Type B pancreatic cell (in vitro differentiated cells): Measurements from ENCODE around the gene MGAT1. TPM values are rescaled to one million over a fixed set of nuclear protein-coding genes. Genes with fewer than 3 reads are reported as not detected.
A peak's percentile ranks its signal among the peaks of the same experiment; 100 is the strongest.

Experiments used
- DNase-seq: peaks from one replicate; pipeline ENCODE4 v3.0.0; 2021; ENCODE audit warnings: mixed read lengths; ENCODE audit not compliant: unreplicated experiment; ENCODE audit errors: extremely low spot score
- H3K27ac Mint-ChIP-seq: 2 replicates; pipeline ENCODE4 v1.8.0; 2021; ENCODE audit warnings: mild to moderate bottlenecking, mixed read lengths
- H3K27me3 Mint-ChIP-seq: 2 replicates; pipeline ENCODE4 v1.8.0; 2021; ENCODE audit warnings: mixed read lengths
- H3K36me3 Mint-ChIP-seq: 2 replicates; pipeline ENCODE4 v1.8.0; 2021; ENCODE audit warnings: mixed read lengths
- H3K4me1 Mint-ChIP-seq: one replicate; pipeline ENCODE4 v1.8.0; 2021; ENCODE audit warnings: mixed read lengths; ENCODE audit not compliant: unreplicated experiment
- H3K4me3 Mint-ChIP-seq: 2 replicates; pipeline ENCODE4 v1.8.0; 2021; ENCODE audit warnings: mild to moderate bottlenecking, mixed read lengths
- H3K9me3 Mint-ChIP-seq: 2 replicates; pipeline ENCODE4 v1.8.0; 2021; ENCODE audit warnings: mixed read lengths
- total RNA-seq: library from RNA; stranded (reverse); gene quantifications from 2 replicates; pipeline ENCODE4 v1.2.1, GENCODE V29; 2021; ENCODE audit warnings: low replicate concordance
- TF ChIP-seq, protein P1 (sequence below): fragments of 200-600 bp; sonication (generic); conservative IDR thresholded peaks from 2 replicates; pipeline ENCODE4 v1.5.0; 2021; ENCODE audit warnings: antibody characterized with exemption, mild to moderate bottlenecking

The MGAT1 gene
- total RNA-seq, 1 donor from 2014 or later = 74.8 TPM

DNA sequence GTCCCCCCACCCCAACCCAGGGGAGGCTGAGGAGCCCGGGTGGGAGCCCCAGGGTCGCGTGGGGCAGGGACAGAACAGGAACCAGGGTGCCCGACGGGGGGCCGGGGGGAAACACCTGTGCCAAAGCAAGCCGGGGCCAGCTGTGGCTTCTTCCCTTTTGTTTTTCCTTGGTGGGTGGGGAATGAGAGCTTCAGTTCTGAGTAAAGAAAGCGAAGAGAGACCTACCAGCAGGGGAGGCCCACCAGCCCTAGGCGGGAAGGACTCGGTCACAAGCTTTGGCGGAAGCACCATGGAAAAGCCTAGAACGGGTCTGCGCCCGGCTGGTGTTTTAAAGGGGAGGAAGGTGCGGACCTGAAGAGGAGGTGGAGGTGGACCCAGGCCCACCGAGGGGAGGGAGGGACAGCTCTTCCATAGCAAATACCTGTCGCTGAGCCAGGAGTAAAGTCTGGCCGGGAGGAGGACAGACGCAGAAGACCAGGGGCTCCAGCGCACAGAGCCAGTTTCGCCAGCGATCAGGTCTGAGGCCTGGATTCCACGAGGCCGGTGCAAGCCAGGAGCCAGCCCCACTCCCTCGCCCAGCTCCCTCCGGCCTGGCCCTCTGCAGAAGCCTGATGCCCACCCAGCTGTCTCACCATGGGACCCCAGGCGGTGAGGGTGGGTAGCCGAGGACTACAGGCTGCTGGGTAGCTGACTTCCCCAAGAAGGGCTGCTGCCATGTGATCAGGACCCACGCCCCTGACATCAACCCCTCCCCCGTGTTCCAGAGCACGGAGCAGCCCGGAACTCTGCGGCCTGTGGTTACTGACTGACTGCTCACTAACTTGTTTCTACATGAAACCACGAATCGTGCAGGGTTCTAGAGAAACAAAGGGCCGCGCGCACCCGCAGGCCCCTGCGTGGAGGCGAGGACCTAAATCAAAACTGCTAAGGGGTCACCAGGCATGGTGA is 849 bp upstream of the MGAT1 start:
- DNase-seq = peak; percentile 69

DNA sequence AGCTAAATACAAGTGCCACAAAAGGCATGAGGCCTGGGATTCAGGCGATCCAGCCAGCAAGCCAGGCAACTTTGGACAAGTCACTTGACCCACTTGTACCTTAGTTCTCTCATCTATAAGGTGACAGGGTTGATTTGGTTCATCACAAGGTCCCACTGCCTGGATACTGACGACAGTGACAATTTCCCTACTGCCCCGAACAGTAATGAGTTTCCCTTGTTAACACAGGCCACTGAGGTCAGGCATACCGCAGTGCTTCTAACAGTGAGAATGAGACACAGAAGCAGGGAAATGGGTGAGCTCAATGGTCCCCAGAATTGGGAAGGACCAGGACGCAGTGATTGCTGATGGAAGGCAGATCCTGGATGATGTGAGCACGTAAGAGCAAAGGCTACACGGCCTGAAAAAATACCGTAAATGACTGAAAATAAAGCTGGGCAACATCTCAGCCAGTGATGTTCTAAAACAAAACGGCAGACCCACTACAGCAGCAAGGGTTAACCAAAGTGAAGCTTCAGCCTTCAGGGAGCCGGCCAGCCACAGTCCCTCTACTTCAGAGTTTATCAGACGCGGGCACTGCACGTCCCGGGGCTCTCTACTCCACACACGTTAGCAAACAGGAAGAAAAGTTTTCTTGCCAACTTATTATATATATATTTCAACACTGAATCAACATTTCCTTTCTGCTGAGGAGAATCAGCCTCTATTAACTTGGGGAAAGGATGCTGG is 846 bp downstream of the MGAT1 start:
- peaks cover 22% of the 10 kb centered on the region for H3K36me3 Mint-ChIP-seq
- peak overlapping the region; percentile 85 for H3K4me3 Mint-ChIP-seq
- H3K27me3 Mint-ChIP-seq = no peaks in the 10 kb centered on the region
- peaks cover 56% of the 10 kb centered on the region for H3K4me1 Mint-ChIP-seq
- H3K27ac Mint-ChIP-seq = peak overlapping the region; percentile 44
- TF ChIP-seq, protein P1, sequence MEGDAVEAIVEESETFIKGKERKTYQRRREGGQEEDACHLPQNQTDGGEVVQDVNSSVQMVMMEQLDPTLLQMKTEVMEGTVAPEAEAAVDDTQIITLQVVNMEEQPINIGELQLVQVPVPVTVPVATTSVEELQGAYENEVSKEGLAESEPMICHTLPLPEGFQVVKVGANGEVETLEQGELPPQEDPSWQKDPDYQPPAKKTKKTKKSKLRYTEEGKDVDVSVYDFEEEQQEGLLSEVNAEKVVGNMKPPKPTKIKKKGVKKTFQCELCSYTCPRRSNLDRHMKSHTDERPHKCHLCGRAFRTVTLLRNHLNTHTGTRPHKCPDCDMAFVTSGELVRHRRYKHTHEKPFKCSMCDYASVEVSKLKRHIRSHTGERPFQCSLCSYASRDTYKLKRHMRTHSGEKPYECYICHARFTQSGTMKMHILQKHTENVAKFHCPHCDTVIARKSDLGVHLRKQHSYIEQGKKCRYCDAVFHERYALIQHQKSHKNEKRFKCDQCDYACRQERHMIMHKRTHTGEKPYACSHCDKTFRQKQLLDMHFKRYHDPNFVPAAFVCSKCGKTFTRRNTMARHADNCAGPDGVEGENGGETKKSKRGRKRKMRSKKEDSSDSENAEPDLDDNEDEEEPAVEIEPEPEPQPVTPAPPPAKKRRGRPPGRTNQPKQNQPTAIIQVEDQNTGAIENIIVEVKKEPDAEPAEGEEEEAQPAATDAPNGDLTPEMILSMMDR = no peak
- no peaks in the 10 kb centered on the region for H3K9me3 Mint-ChIP-seq
- DNase-seq = no peak

More for the DNA sequence above, 849 bp upstream of the MGAT1 start:
- H3K27me3 Mint-ChIP-seq = no peaks in the 10 kb centered on the region
- H3K9me3 Mint-ChIP-seq = no peaks in the 10 kb centered on the region
- H3K36me3 Mint-ChIP-seq = peaks cover 17% of the 10 kb centered on the region
- H3K4me1 Mint-ChIP-seq = peaks cover 63% of the 10 kb centered on the region
- TF ChIP-seq, protein P1 = no peak
- H3K27ac Mint-ChIP-seq = peak overlapping the region; percentile 80
- H3K4me3 Mint-ChIP-seq = peak overlapping the region; percentile 74

DNA sequence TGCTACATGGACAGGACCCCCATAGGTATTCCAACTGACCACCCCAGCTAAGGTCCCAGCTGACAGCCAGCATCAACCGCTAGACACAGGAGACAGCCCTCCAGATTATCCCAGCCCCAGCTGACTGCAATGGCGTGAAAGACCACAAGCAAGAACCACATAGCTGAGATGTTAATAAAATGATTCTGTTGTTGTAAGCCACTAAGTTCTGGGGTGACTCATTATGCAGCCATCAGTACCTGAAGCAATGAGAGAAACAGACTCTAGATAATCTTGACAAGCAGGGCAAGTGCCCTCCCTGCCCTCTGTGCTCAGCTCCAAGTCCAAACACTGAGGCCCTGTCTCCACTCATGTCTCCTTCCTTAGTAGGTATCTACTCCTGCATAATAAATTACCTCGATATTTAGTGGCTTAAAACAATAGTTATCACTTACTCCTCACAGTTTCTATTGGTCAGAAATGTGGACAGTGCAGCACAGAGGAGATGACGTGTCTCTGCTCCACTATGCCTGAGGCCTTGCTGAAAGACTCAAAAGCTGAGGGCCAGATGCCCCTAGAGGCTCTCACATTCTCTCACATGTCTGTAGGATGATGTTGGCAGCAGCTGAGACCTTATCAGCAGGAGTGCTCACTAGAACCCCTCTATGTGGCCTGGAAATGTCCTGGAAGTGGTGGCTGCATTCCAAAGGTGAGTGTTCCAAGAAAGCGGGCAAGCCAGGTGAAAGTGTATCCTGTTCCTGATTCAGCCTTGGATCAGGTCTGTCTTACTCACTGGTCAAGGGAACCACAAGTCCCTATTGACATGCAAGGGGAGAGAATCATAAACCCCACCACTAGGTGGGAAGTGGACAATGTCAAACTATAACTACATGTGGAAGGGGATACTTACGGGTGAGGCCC is 2.5 kb downstream of the MGAT1 start:
- peaks cover 60% of the 10 kb centered on the region for H3K4me1 Mint-ChIP-seq

DNA sequence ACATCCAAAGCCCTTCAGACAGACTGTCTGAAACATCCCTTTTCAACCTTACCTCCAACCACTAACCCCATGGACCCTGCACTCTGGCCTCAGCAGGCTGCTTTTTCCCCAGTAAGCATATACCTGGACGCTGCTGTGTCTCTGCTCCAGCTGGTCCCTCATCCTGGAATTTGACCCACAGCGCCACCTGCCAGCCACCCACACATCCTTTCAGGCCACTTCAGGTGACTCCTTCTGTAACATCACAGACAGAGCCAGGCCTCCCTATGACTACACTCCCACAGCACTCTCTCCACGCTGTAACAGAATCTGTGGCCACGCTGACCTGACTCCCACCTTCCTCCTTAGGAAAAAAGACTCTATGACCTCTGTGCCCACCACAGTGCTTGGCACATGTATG is 3.4 kb downstream of the MGAT1 start:
- TF ChIP-seq, protein P1 = peak; percentile 36
- H3K4me3 Mint-ChIP-seq = peak overlapping the region; percentile 7
- H3K27ac Mint-ChIP-seq = peak overlapping the region; percentile 56
- no peak for DNase-seq
- no peaks in the 10 kb centered on the region for H3K27me3 Mint-ChIP-seq
- no peaks in the 10 kb centered on the region for H3K9me3 Mint-ChIP-seq
- peaks cover 53% of the 10 kb centered on the region for H3K4me1 Mint-ChIP-seq
- H3K36me3 Mint-ChIP-seq = peaks cover 33% of the 10 kb centered on the region

More for the DNA sequence above, 2.5 kb downstream of the MGAT1 start:
- Mint-ChIP-seq H3K9me3 (no peaks in the 10 kb centered on the region), H3K27ac (peak overlapping the region; percentile 58), H3K4me3 (peak overlapping the region; percentile 35), H3K36me3 (peaks cover 34% of the 10 kb centered on the region), H3K27me3 (no peaks in the 10 kb centered on the region)
- TF ChIP-seq, protein P1 = no peak
- DNase-seq = no peak

DNA sequence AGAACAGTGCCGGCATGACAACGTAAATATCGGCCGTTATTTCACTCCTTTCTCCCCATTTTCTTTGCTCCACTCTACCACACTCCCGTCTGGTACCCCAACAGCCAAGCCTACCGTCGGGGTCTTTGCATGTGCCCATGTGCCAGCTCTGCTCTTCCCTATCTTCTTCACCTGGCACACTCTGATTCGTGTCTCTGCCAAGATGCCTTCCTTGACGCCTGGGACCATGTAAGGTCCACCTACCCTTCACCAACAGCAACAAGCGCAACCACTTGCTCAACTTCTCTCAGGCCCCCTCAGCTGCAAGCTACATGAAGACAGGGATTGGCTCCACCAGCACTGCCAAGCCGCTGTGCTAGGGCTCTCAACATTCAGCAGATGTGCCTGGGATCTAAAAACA is 4.4 kb downstream of the MGAT1 start:
- Mint-ChIP-seq H3K27me3 (no peaks in the 10 kb centered on the region), H3K4me1 (peaks cover 51% of the 10 kb centered on the region), H3K9me3 (no peaks in the 10 kb centered on the region), H3K36me3 (peaks cover 33% of the 10 kb centered on the region), H3K27ac (peak overlapping the region; percentile 44), H3K4me3 (no peak overlapping the region)
- TF ChIP-seq, protein P1 = no peak
- no peak for DNase-seq
